ENCODE data around the gene REXO4. TPM values are rescaled to one million over a fixed set of nuclear protein-coding genes. Genes with fewer than 3 reads are reported as not detected.
A peak's percentile ranks its signal among the peaks of the same experiment; 100 is the strongest.

The REXO4 gene
- total and polyA plus RNA-seq, 2 of the 8 experiments (the other 6 are each of a cell fraction or from before 2014, with no cell fraction given), result 19.1 to 38.3 TPM

- TF ChIP-seq CHD7 (IDR thresholded peaks at IDR 0.05; ENCODE audit: insufficient replicate concordance, low read length) (no peak), USF2 (IDR thresholded peaks at IDR 0.05; ENCODE audit: low read length) (peak; percentile 27; the same call in 1 of the 2 replicates), MAX (IDR thresholded peaks at IDR 0.05) (peak; percentile 42; the same call in 1 of the 2 replicates), E2F6 (IDR thresholded peaks at IDR 0.05) (peak; percentile 52), PHF8 (conservative IDR thresholded peaks at IDR 0.05; ENCODE audit: low read depth, low read length) (peak; percentile 93), BCL11A (IDR thresholded peaks at IDR 0.05; ENCODE audit: low read depth in 2 of 2, low read length in 2 of 2) (no peak), CHD1 (IDR thresholded peaks at IDR 0.05; ENCODE audit: low read depth, low read length) (no peak)
Observed at GRCh38 chr9:133459476-133460404, 41.9 kb upstream of the REXO4 start, which contains the start of gene CACFD1 (continued).

All from H1 (cell line).